SJCRH30 (cell line): Measurements from ENCODE around the gene IQSEC1. TPM values are rescaled to one million over a fixed set of nuclear protein-coding genes. Genes with fewer than 3 reads are reported as not detected.

ENCODE experiments used
- DNase-seq, 2 experiments: peaks; one replicate each; pipeline ENCODE4 v3.0.0-alpha.2; 2015 to 2020
- H3K27ac ChIP-seq: fragments of 250-450 bp; sonication (Bioruptor Pico); 2 replicates; pipeline ENCODE4 v1.5.1; 2020; ENCODE audit warnings: mild to moderate bottlenecking, moderate library complexity
- H3K27me3 ChIP-seq: fragments of 250-450 bp; sonication (Bioruptor Pico); 2 replicates; pipeline ENCODE4 v1.5.1; 2020; ENCODE audit warnings: mild to moderate bottlenecking, moderate library complexity
- H3K36me3 ChIP-seq: fragments of 250-450 bp; sonication (Bioruptor Pico); 2 replicates; pipeline ENCODE4 v1.5.1; 2020; ENCODE audit warnings: mild to moderate bottlenecking, moderate library complexity
- H3K4me1 ChIP-seq: fragments of 250-450 bp; sonication (Bioruptor Pico); 2 replicates; pipeline ENCODE4 v1.5.1; 2020; ENCODE audit warnings: mild to moderate bottlenecking, moderate library complexity
- H3K4me3 ChIP-seq: fragments of 250-450 bp; sonication (Bioruptor Pico); 2 replicates; pipeline ENCODE4 v1.5.1; 2020; ENCODE audit warnings: mild to moderate bottlenecking, moderate library complexity
- H3K9me3 ChIP-seq: fragments of 250-450 bp; sonication (Bioruptor Pico); replicated peaks from 2 replicates; pipeline ENCODE4 v1.5.1; 2020; ENCODE audit warnings: mild to moderate bottlenecking, moderate library complexity
- total RNA-seq: library from RNA; depleted of rRNA; stranded (reverse); fragments of >200 nt; shearing (Covaris generic); gene quantifications from 2 replicates; pipeline ENCODE4 v1.2.3, GENCODE V29; 2014

The IQSEC1 gene
- total RNA-seq, 1 experiment from 2014 or later, result 5.7 TPM

DNA sequence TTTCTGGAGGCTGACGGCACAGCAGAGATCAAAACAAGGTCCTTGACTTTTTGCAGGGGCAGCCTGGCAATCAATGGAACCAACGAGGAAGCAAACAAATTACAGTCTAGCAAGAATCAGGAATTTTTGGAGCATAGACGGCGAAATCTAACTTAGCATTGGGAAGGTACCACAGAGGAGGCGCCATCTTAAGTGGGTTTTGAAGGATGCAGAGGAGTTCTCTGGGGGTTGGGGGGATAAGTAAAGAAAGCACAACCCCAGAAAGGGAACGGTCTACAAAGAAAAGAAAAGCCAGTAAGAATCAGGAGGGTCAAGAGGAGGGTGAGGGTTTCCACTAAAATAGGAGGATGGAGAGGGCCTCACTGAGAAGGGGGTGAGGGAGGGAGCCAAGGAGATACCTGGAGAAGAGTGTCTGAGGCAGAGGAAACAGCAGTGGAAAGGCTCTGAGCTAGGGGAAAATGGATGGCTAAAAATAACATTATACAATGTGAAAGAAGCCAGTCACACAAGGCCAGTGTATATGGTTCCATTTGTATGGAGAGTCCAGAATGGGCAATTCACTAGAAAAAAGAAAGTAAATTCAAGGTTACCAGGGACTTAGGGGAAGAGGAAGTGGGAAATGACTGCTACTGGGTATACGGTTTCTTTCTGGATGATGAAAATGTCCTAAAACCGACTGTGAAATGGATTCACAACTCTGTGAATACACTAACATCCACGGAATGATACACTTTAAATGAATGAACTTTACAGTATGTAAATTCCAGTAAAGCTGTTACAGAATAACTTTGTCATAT, 25.2 kb upstream of the IQSEC1 start:
- Histone ChIP-seq H3K27ac (no peak overlapping the region), H3K4me1 (peaks cover 6% of the 10 kb centered on the region; the same call in 1 of the 2 replicates), H3K4me3 (no peak overlapping the region), H3K27me3 (peaks cover 5% of the 10 kb centered on the region; the same call in 1 of the 2 replicates), H3K36me3 (no peaks in the 10 kb centered on the region), H3K9me3 (no peaks in the 10 kb centered on the region)
- no peak for DNase-seq

GRCh38 chr3:13096356-13096755, 23.1 kb upstream of the IQSEC1 start:
- H3K36me3 ChIP-seq, result no peaks in the 10 kb centered on the region

DNA sequence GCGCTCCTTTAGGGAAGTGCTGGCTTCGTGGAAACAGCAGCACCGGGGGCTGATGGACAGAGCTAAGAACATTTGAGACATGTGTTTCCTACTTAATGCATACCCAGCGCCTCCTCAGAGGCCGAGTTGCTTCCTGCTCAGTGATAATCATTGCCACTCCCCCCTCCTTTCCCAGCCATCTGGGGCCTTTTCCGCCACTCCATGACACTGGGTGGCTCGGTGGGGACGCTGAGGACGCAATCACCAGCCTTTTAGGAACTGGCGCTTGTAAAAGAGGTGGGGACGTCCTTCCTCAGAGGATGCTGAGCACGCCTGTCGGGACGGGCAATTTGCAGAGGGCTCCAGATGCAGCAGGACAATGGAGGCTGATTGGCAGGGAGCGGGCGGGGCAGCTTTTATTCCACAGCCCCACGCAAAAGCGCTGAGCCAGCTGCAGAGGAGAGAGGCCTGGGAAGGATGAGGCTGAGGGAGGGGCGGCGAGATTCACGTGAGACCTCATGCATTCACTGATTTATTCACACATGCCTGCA, 22.2 kb upstream of the IQSEC1 start:
- H3K4me3 ChIP-seq, result no peak overlapping the region
- no peaks in the 10 kb centered on the region for H3K9me3 ChIP-seq
- H3K27ac ChIP-seq, result no peak overlapping the region
- H3K36me3 ChIP-seq, result no peaks in the 10 kb centered on the region
- no peaks in the 10 kb centered on the region for H3K4me1 ChIP-seq
- DNase-seq, result no peak
- peaks cover 5% of the 10 kb centered on the region; the same call in 1 of the 2 replicates for H3K27me3 ChIP-seq

More at GRCh38 chr3:13096356-13096755, 23.1 kb upstream of the IQSEC1 start:
- H3K4me1 ChIP-seq, result no peaks in the 10 kb centered on the region
- H3K27ac ChIP-seq, result no peak overlapping the region
- DNase-seq, result no peak
- no peak overlapping the region for H3K4me3 ChIP-seq
- peaks cover 5% of the 10 kb centered on the region; the same call in 1 of the 2 replicates for H3K27me3 ChIP-seq
- no peaks in the 10 kb centered on the region for H3K9me3 ChIP-seq

GRCh38 chr3:13093687-13094086, 20.5 kb upstream of the IQSEC1 start:
- no peak overlapping the region for H3K4me3 ChIP-seq
- no peak overlapping the region for H3K27ac ChIP-seq
- peaks cover 5% of the 10 kb centered on the region; the same call in 1 of the 2 replicates for H3K27me3 ChIP-seq
- no peaks in the 10 kb centered on the region for H3K9me3 ChIP-seq
- H3K4me1 ChIP-seq, result no peaks in the 10 kb centered on the region
- DNase-seq, result peak in 1 of 2 experiments; percentile 60
- H3K36me3 ChIP-seq, result no peaks in the 10 kb centered on the region

DNA sequence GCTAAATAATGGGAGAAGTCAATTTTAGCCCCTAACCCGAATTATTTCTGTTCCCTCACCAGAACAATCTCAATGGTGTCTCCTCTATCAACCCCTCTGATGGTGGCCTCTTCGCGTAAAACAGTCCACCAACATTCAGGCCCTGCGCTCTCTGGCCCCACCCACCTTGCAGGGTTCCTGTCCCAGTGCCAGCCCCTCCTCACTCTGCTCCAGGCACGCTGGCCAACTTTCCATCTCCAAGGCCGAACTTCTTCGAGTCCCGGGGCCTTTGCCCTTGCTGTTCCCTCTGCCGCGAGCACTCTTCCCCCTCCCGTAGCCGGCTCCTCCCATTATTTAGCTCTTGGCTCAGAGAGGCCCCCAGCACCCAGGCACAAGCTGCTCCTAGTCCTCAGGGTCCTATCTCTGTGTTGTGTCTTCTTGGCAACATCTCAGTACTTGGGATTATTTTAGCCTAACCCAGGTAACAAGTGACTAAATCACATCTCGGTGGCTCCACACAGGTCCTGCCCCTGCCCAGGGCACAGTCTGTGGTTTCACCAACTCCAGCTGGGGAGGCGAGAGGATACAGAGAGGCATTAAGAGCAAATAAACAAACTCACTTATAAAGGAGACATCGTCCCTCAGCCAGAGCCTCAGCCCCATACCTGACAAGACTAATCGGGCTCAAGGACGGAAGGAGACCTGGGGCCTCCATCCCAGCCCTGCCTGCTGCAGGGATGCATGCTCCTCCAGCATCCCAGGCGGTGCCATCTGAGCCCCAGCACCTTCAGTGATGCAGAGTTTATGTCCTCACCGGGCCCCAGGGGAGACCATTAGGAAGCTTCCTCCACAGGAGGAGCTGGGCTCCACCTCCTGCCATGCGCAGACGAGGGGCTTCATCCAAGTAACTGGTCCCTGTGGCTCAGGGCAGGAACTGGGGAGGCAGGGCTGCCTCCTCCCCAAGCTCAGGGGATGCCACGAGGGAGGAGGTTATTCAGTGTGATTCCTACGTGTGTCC, 19.7 kb upstream of the IQSEC1 start:
- H3K27me3 ChIP-seq, result 0 out of 2 replicates have a peak, but pooled peaks cover under 1% of the 10 kb centered on the region
- H3K4me3 ChIP-seq, result no peak overlapping the region
- H3K36me3 ChIP-seq, result no peaks in the 10 kb centered on the region
- H3K4me1 ChIP-seq, result peaks cover 4% of the 10 kb centered on the region
- no peak overlapping the region for H3K27ac ChIP-seq
- H3K9me3 ChIP-seq, result no peaks in the 10 kb centered on the region
- DNase-seq, result no peak

GRCh38 chr3:13091898-13092611, 18.8 kb upstream of the IQSEC1 start:
- Histone ChIP-seq H3K27me3 (no peaks in the 10 kb centered on the region), H3K36me3 (no peaks in the 10 kb centered on the region), H3K9me3 (no peaks in the 10 kb centered on the region), H3K4me1 (peaks cover 9% of the 10 kb centered on the region), H3K27ac (no peak overlapping the region), H3K4me3 (no peak overlapping the region)
- DNase-seq, result peak; percentile 57 to 80

DNA sequence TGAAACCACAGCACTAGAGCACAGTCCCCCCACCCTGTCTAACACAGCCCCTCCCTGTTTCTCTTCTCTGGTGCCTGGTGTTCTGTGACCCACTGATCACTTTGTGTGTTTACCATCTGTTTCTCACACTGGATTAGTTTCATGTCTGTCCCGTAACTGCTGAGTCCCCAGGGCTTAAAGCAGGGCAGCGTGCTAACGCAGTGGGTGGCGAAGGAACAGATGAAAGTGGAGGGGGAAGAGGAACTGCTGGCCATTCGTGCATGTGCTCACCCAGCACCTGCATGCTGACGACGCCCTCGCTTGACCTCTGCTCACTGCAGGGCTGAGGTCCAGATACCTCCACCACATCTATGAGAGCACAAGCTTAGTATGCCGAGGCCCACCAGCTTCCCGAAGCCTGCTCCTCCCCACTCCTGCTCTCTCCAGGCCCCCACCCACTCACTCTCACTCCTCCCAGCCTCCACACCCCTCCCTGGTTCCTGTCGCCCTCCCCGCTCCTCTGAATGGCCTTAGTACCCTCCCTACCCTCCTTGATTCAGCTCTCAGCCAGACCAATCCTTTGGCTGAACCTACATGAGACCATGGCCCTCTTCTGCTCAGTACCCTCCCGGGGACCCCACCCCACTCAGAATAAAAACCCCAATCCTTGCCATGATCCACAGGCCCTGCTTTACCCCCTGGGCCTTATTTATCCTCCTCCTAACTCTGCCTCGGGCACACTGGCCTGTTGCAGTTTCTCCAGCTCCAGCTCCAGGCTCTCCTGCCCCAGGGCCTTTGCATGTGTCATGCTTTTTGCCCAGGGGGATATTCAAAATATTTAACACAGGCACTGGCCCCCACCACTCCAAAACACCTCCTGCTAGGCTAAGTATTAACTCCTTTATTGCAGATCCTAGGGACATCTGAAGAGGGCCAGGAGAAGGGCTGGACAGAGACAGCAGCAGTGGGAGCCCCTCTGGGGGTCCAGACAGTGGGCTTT, 15.1 kb upstream of the IQSEC1 start:
- H3K27ac ChIP-seq, result no peak overlapping the region
- H3K36me3 ChIP-seq, result no peaks in the 10 kb centered on the region
- H3K27me3 ChIP-seq, result no peaks in the 10 kb centered on the region
- H3K4me1 ChIP-seq, result peaks cover 9% of the 10 kb centered on the region
- DNase-seq, result peak; percentile 53 to 68
- no peaks in the 10 kb centered on the region for H3K9me3 ChIP-seq
- no peak overlapping the region for H3K4me3 ChIP-seq

GRCh38 chr3:13087320-13087990, 14.2 kb upstream of the IQSEC1 start:
- H3K36me3 ChIP-seq, result no peaks in the 10 kb centered on the region
- H3K4me1 ChIP-seq, result peaks cover 9% of the 10 kb centered on the region
- H3K9me3 ChIP-seq, result no peaks in the 10 kb centered on the region
- no peak overlapping the region for H3K4me3 ChIP-seq
- H3K27ac ChIP-seq, result no peak overlapping the region
- no peak for DNase-seq
- 0 out of 2 replicates have a peak, but pooled peaks cover 5% of the 10 kb centered on the region for H3K27me3 ChIP-seq

GRCh38 chr3:13086531-13086981, 13.3 kb upstream of the IQSEC1 start:
- H3K36me3 ChIP-seq, result no peaks in the 10 kb centered on the region

GRCh38 chr3:13085846-13086179, 12.6 kb upstream of the IQSEC1 start:
- Histone ChIP-seq H3K4me1 (peaks cover 9% of the 10 kb centered on the region), H3K27me3 (peaks cover 22% of the 10 kb centered on the region; the same call in 1 of the 2 replicates), H3K36me3 (no peaks in the 10 kb centered on the region), H3K9me3 (no peaks in the 10 kb centered on the region), H3K27ac (no peak overlapping the region), H3K4me3 (no peak overlapping the region)
- DNase-seq, result no peak

More at GRCh38 chr3:13086531-13086981, 13.3 kb upstream of the IQSEC1 start:
- no peak overlapping the region for H3K4me3 ChIP-seq
- H3K4me1 ChIP-seq, result peaks cover 9% of the 10 kb centered on the region
- no peaks in the 10 kb centered on the region for H3K9me3 ChIP-seq
- no peak for DNase-seq
- peaks cover 14% of the 10 kb centered on the region; the same call in 1 of the 2 replicates for H3K27me3 ChIP-seq
- no peak overlapping the region for H3K27ac ChIP-seq

GRCh38 chr3:13085081-13085845, 12.0 kb upstream of the IQSEC1 start:
- peaks cover 9% of the 10 kb centered on the region for H3K4me1 ChIP-seq
- H3K27me3 ChIP-seq, result peaks cover 25% of the 10 kb centered on the region; the same call in 1 of the 2 replicates
- H3K36me3 ChIP-seq, result no peaks in the 10 kb centered on the region
- no peak overlapping the region for H3K4me3 ChIP-seq
- H3K9me3 ChIP-seq, result no peaks in the 10 kb centered on the region
- no peak overlapping the region for H3K27ac ChIP-seq
- DNase-seq, result no peak

DNA sequence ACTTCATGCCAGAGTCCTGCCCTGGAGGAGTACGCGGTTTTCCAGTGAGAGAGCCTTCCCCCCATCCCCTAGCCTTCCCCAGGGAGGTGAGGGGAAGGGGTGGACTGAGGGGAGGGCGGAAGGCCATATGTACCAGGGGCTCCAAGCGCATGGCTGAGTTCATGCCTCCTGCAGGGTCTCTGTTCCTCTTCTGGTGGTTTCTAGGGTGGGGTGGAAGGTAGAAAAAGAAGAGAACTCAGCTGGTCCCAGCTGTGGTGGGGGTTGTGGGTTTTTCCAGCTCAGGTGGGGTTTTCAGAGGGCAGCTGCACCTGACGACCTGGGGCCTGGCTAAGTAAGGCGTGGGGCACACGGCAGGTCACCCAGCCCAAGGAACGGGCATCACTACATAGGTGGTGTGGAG, 10.7 kb upstream of the IQSEC1 start:
- no peak for DNase-seq
- H3K36me3 ChIP-seq, result no peaks in the 10 kb centered on the region
- H3K4me1 ChIP-seq, result peaks cover 9% of the 10 kb centered on the region
- H3K27me3 ChIP-seq, result peaks cover 37% of the 10 kb centered on the region
- no peaks in the 10 kb centered on the region for H3K9me3 ChIP-seq
- H3K27ac ChIP-seq, result no peak overlapping the region
- no peak overlapping the region for H3K4me3 ChIP-seq
